ENCODE results near the gene BIRC6. TPM values are rescaled to one million over a fixed set of nuclear protein-coding genes. Genes with fewer than 3 reads are reported as not detected.

BIRC6 gene
- polyA plus RNA-seq, 1 donor (not counting 4 experiments of a cell fraction or from before 2014, with no cell fraction given) = 57.0 TPM

DNA sequence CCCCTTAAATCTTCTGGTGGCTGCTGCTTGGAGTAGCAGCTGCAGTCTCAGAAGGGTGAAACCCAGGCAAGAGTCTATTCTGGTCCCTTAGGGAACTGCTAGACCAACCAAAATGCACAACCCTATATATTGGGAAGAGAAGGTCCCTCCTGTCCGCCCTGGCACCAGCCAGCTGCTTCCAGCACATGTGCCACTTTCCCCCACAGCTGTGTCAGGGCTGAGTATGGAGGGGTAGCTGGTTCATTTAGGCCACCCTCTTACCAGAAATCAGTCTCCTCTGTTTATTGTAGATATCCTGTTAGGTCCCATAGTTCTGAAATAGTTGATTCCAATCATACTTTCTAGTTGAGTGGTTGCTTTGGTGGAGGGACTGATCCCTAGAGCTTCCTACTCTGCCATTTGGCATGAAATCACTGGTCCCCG, 68.9 kb downstream of the BIRC6 start:
- no peak overlapping the region for H3K27ac ChIP-seq (ENCODE audit: control insufficient read depth, insufficient read depth, low read length)
- H3K79me2 ChIP-seq (ENCODE audit: control insufficient read depth, insufficient read depth, low read length) = peaks cover 72% of the 10 kb centered on the region
- DNase-seq (ENCODE audit: low read depth, low spot score) (no peak), FAIRE-seq (no peak)
- no peaks in the 10 kb centered on the region for H4K20me1 ChIP-seq (ENCODE audit: control insufficient read depth, extremely low read depth, insufficient read depth, low read length)
- no peaks in the 10 kb centered on the region for H3K9me3 ChIP-seq (ENCODE audit: control insufficient read depth, low read depth, low read length)
- no peak overlapping the region for H3K4me2 ChIP-seq (ENCODE audit: control insufficient read depth, extremely low read depth, insufficient read depth, low read depth, low read length)
- H3K4me3 ChIP-seq (ENCODE audit: control insufficient read depth in 2 of 3, extremely low read depth in 1 of 3, insufficient read depth in 2 of 3, low read depth in 1 of 3, low read length in 3 of 3) = no peak overlapping the region
- H3K4me1 ChIP-seq (ENCODE audit: control insufficient read depth, extremely low read depth, insufficient read depth, low read length) = no peaks in the 10 kb centered on the region
- H3K9ac ChIP-seq (ENCODE audit: control insufficient read depth, extremely low read depth, insufficient read depth, low read length) = no peak overlapping the region
- H2AFZ ChIP-seq (ENCODE audit: control insufficient read depth, low read length) = no peak overlapping the region
- H3K27me3 ChIP-seq (ENCODE audit: control insufficient read depth, extremely low read depth, insufficient read depth, low read length) = no peaks in the 10 kb centered on the region
- dilution Hi-C loops (cut with MboI; ENCODE audit: extremely low pct_ligation_motif_present, low sequenced_read_pairs) = no loop called here
- peaks cover under 1 to 3% of the 10 kb centered on the region in 2 experiments for H3K36me3 ChIP-seq (ENCODE audit: control insufficient read depth in 2 of 2, extremely low read depth in 1 of 2, insufficient read depth in 2 of 2, low read length in 2 of 2)
- H3K9me1 ChIP-seq (ENCODE audit: control insufficient read depth, extremely low read depth, insufficient read depth, low read length) = peaks cover 2% of the 10 kb centered on the region
- TF ChIP-seq, protein P1, sequence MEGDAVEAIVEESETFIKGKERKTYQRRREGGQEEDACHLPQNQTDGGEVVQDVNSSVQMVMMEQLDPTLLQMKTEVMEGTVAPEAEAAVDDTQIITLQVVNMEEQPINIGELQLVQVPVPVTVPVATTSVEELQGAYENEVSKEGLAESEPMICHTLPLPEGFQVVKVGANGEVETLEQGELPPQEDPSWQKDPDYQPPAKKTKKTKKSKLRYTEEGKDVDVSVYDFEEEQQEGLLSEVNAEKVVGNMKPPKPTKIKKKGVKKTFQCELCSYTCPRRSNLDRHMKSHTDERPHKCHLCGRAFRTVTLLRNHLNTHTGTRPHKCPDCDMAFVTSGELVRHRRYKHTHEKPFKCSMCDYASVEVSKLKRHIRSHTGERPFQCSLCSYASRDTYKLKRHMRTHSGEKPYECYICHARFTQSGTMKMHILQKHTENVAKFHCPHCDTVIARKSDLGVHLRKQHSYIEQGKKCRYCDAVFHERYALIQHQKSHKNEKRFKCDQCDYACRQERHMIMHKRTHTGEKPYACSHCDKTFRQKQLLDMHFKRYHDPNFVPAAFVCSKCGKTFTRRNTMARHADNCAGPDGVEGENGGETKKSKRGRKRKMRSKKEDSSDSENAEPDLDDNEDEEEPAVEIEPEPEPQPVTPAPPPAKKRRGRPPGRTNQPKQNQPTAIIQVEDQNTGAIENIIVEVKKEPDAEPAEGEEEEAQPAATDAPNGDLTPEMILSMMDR (optimal IDR thresholded peaks at IDR 0.05 in 1 of 3, IDR thresholded peaks at IDR 0.05 in 1 of 3, conservative IDR thresholded peaks at IDR 0.05 in 1 of 3; ENCODE audit: extremely low read depth in 1 of 3, insufficient read depth in 2 of 3, low read length in 3 of 3) = no peak
- no peak for TF ChIP-seq EZH2 (IDR thresholded peaks at IDR 0.05; ENCODE audit: low read length)

DNA sequence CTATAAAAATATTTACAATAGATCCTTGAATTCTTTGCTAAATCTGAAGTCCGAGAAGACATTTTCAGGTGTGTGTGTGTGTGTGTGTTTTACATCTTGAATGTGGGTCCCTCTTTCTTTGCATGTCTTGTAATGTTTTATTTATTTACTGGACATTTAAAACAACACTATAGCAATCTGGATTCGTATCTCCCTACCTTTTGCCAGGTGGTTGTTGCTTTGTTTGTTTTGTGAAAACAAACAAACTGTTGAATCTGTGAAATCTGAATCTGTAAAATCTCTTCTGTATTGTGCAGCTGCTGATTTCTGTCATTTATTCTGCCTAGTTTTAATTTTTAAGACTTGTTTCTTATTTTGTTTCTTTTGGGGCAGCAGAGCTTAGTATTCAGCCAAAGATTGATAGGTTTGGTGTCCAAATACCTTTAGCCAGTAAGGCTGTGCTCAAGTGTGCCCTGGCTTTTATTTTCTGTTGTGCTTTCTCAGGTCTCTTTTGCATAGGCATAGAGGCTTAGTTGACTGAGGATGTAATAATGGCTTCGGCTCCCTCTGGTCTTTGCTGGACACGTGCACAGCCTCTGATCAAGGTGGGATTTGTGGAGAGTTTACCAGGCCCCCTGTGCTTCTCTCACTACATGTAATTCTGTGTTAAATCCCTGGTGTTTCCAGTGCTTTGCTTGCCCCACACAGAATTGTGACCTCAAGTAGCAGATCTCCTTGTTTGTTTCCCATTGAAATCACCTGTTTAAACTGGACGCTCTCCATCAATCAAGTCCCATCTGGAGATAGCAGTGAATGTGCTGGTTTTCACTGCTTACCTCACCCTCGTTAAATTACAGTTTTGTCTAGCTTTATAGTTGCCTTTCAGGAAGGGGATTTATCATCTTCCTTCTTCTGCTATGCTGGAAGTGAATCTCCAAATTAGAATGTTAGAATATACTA, 71.1 kb downstream of the BIRC6 start:
- no peaks in the 10 kb centered on the region for H3K27me3 ChIP-seq (ENCODE audit: control insufficient read depth, extremely low read depth, insufficient read depth, low read length)
- peaks cover 57% of the 10 kb centered on the region for H3K79me2 ChIP-seq (ENCODE audit: control insufficient read depth, insufficient read depth, low read length)
- H3K4me1 ChIP-seq (ENCODE audit: control insufficient read depth, extremely low read depth, insufficient read depth, low read length) = no peaks in the 10 kb centered on the region
- DNase-seq (ENCODE audit: low read depth, low spot score) (no peak), FAIRE-seq (peak; percentile 34)
- no peak overlapping the region for H3K27ac ChIP-seq (ENCODE audit: control insufficient read depth, insufficient read depth, low read length)
- H3K9me1 ChIP-seq (ENCODE audit: control insufficient read depth, extremely low read depth, insufficient read depth, low read length) = peaks cover 2% of the 10 kb centered on the region
- H3K9me3 ChIP-seq (ENCODE audit: control insufficient read depth, low read depth, low read length) = no peaks in the 10 kb centered on the region
- no peaks in the 10 kb centered on the region for H4K20me1 ChIP-seq (ENCODE audit: control insufficient read depth, extremely low read depth, insufficient read depth, low read length)
- H2AFZ ChIP-seq (ENCODE audit: control insufficient read depth, low read length) = no peak overlapping the region
- peaks cover 3 to 4% of the 10 kb centered on the region in 2 experiments for H3K36me3 ChIP-seq (ENCODE audit: control insufficient read depth in 2 of 2, extremely low read depth in 1 of 2, insufficient read depth in 2 of 2, low read length in 2 of 2)
- H3K9ac ChIP-seq (ENCODE audit: control insufficient read depth, extremely low read depth, insufficient read depth, low read length) = no peak overlapping the region
- dilution Hi-C loops (cut with MboI; ENCODE audit: extremely low pct_ligation_motif_present, low sequenced_read_pairs) = no loop called here
- no peak overlapping the region for H3K4me2 ChIP-seq (ENCODE audit: control insufficient read depth, extremely low read depth, insufficient read depth, low read depth, low read length)
- TF ChIP-seq, protein P1 (optimal IDR thresholded peaks at IDR 0.05 in 1 of 3, IDR thresholded peaks at IDR 0.05 in 1 of 3, conservative IDR thresholded peaks at IDR 0.05 in 1 of 3; ENCODE audit: extremely low read depth in 1 of 3, insufficient read depth in 2 of 3, low read length in 3 of 3) = no peak
- TF ChIP-seq EZH2 (IDR thresholded peaks at IDR 0.05; ENCODE audit: low read length) = no peak
- H3K4me3 ChIP-seq (ENCODE audit: control insufficient read depth in 2 of 3, extremely low read depth in 1 of 3, insufficient read depth in 2 of 3, low read depth in 1 of 3, low read length in 3 of 3) = no peak overlapping the region
